Dendritic cell treated with granulocyte-macrophage colony-stimulating factor and Interleukin-4, amounts not matched to agents 40 ng/mL and 50 ng/mL, for 4 days (primary cell): ENCODE measurements around the gene PDLIM5.
"Not testable (repeated sequence)": the region's sequence is repeated elsewhere in the genome, so short reads cannot be mapped to it uniquely, and the experiment has no call there.

ENCODE experiments used
- H3K27ac Mint-ChIP-seq: one replicate; pipeline ENCODE4 v1.8.0; 2022; ENCODE audit warnings: mild to moderate bottlenecking, mixed read lengths
- H3K27me3 Mint-ChIP-seq: one replicate; pipeline ENCODE4 v1.8.0; 2022; ENCODE audit warnings: mild to moderate bottlenecking, mixed read lengths
- H3K36me3 Mint-ChIP-seq: one replicate; pipeline ENCODE4 v1.8.0; 2022; ENCODE audit warnings: low read depth, mixed read lengths
- H3K4me1 Mint-ChIP-seq: one replicate; pipeline ENCODE4 v1.8.0; 2022; ENCODE audit warnings: low read depth, mixed read lengths
- H3K4me3 Mint-ChIP-seq: one replicate; pipeline ENCODE4 v1.8.0; 2022; ENCODE audit warnings: mild to moderate bottlenecking, moderate library complexity, mixed read lengths
- H3K9me3 Mint-ChIP-seq: one replicate; pipeline ENCODE4 v1.8.0; 2022; ENCODE audit warnings: mixed read lengths
- intact Hi-C: fragments of 100-400 bp; cut with micrococcal nuclease; formaldehyde crosslinking; loops from one replicate; pipeline ENCODE4 v1.15.0; 2022

The PDLIM5 gene

GRCh38 chr4:94478805-94479204 lies 27.1 kb downstream of the PDLIM5 start:
- H3K27ac Mint-ChIP-seq, H3K36me3 Mint-ChIP-seq, H3K4me3 Mint-ChIP-seq, intact Hi-C loops, H3K27me3 Mint-ChIP-seq, H3K9me3 Mint-ChIP-seq: not testable (repeated sequence)
- peaks cover 19% of the 10 kb centered on the region for H3K4me1 Mint-ChIP-seq

GRCh38 chr4:94479358-94480141 lies 27.8 kb downstream of the PDLIM5 start:
- Mint-ChIP-seq H3K27ac (no peak overlapping the region), H3K27me3 (no peaks in the 10 kb centered on the region), H3K36me3 (peaks cover 6% of the 10 kb centered on the region), H3K4me3 (no peak overlapping the region), H3K4me1 (peaks cover 22% of the 10 kb centered on the region), H3K9me3 (no peaks in the 10 kb centered on the region)
- intact Hi-C loops, result no loop called here

GRCh38 chr4:94480362-94480951 lies 28.7 kb downstream of the PDLIM5 start:
- H3K4me3 Mint-ChIP-seq, result no peak overlapping the region
- H3K36me3 Mint-ChIP-seq, result peaks cover 6% of the 10 kb centered on the region
- intact Hi-C loops, result no loop called here
- no peaks in the 10 kb centered on the region for H3K27me3 Mint-ChIP-seq
- no peak overlapping the region for H3K27ac Mint-ChIP-seq
- H3K9me3 Mint-ChIP-seq, result no peaks in the 10 kb centered on the region
- H3K4me1 Mint-ChIP-seq, result peaks cover 30% of the 10 kb centered on the region

GRCh38 chr4:94483895-94484294 lies 32.2 kb downstream of the PDLIM5 start:
- H3K36me3 Mint-ChIP-seq, result peaks cover 5% of the 10 kb centered on the region
- intact Hi-C loops, result no loop called here
- H3K9me3 Mint-ChIP-seq, result no peaks in the 10 kb centered on the region
- H3K4me3 Mint-ChIP-seq, result no peak overlapping the region
- H3K4me1 Mint-ChIP-seq, result peaks cover 16% of the 10 kb centered on the region
- H3K27ac Mint-ChIP-seq, result no peak overlapping the region
- H3K27me3 Mint-ChIP-seq, result no peaks in the 10 kb centered on the region

- peaks cover 16% of the 10 kb centered on the region for H3K4me1 Mint-ChIP-seq
- no peak overlapping the region for H3K27ac Mint-ChIP-seq
- no peak overlapping the region for H3K4me3 Mint-ChIP-seq
- H3K27me3 Mint-ChIP-seq, result no peaks in the 10 kb centered on the region
- H3K36me3 Mint-ChIP-seq, result no peaks in the 10 kb centered on the region
- intact Hi-C loops, result no loop called here
- no peaks in the 10 kb centered on the region for H3K9me3 Mint-ChIP-seq
Observed at GRCh38 chr4:94484818-94485217, 33.1 kb downstream of the PDLIM5 start.

- no peaks in the 10 kb centered on the region for H3K9me3 Mint-ChIP-seq
- no peak overlapping the region for H3K4me3 Mint-ChIP-seq
- peaks cover 11% of the 10 kb centered on the region for H3K4me1 Mint-ChIP-seq
- no peak overlapping the region for H3K27ac Mint-ChIP-seq
- intact Hi-C loops, result no loop called here
- H3K36me3 Mint-ChIP-seq, result no peaks in the 10 kb centered on the region
- H3K27me3 Mint-ChIP-seq, result no peaks in the 10 kb centered on the region
Observed at GRCh38 chr4:94486372-94486801, 34.6 kb downstream of the PDLIM5 start.

- Mint-ChIP-seq H3K36me3 (peaks cover 7% of the 10 kb centered on the region), H3K9me3 (no peaks in the 10 kb centered on the region), H3K4me1 (peaks cover 11% of the 10 kb centered on the region), H3K27me3 (no peaks in the 10 kb centered on the region), H3K4me3 (no peak overlapping the region), H3K27ac (no peak overlapping the region)
- intact Hi-C loops, result no loop called here
Observed at GRCh38 chr4:94488670-94489069, 36.9 kb downstream of the PDLIM5 start.

- Mint-ChIP-seq H3K4me3 (no peak overlapping the region), H3K9me3 (no peaks in the 10 kb centered on the region), H3K27me3 (no peaks in the 10 kb centered on the region), H3K27ac (no peak overlapping the region), H3K4me1 (peaks cover 11% of the 10 kb centered on the region), H3K36me3 (peaks cover 11% of the 10 kb centered on the region)
- intact Hi-C loops, result no loop called here
Observed at GRCh38 chr4:94489098-94489497, 37.4 kb downstream of the PDLIM5 start.

GRCh38 chr4:94490437-94490836 lies 38.7 kb downstream of the PDLIM5 start:
- intact Hi-C loops, result loop anchor here (5.0 kb wide), 1 partner anchor 33 kb away; no protein-coding TSS in a partner anchor
- no peaks in the 10 kb centered on the region for H3K4me1 Mint-ChIP-seq
- H3K27ac Mint-ChIP-seq, result no peak overlapping the region
- H3K9me3 Mint-ChIP-seq, result no peaks in the 10 kb centered on the region
- H3K27me3 Mint-ChIP-seq, result no peaks in the 10 kb centered on the region
- no peak overlapping the region for H3K4me3 Mint-ChIP-seq
- H3K36me3 Mint-ChIP-seq, result peaks cover 19% of the 10 kb centered on the region

GRCh38 chr4:94491322-94491721 lies 39.6 kb downstream of the PDLIM5 start:
- intact Hi-C loops, result loop anchor here (5.0 kb wide), 1 partner anchor 34 kb away; no protein-coding TSS in a partner anchor
- H3K36me3 Mint-ChIP-seq, result peaks cover 19% of the 10 kb centered on the region
- H3K9me3 Mint-ChIP-seq, result no peaks in the 10 kb centered on the region
- H3K27me3 Mint-ChIP-seq, result no peaks in the 10 kb centered on the region
- H3K4me3 Mint-ChIP-seq, result no peak overlapping the region
- no peak overlapping the region for H3K27ac Mint-ChIP-seq
- no peaks in the 10 kb centered on the region for H3K4me1 Mint-ChIP-seq

- no peak overlapping the region for H3K4me3 Mint-ChIP-seq
- intact Hi-C loops, result no loop called here
- H3K9me3 Mint-ChIP-seq, result no peaks in the 10 kb centered on the region
- H3K4me1 Mint-ChIP-seq, result no peaks in the 10 kb centered on the region
- peaks cover 19% of the 10 kb centered on the region for H3K36me3 Mint-ChIP-seq
- no peaks in the 10 kb centered on the region for H3K27me3 Mint-ChIP-seq
- no peak overlapping the region for H3K27ac Mint-ChIP-seq
Observed at GRCh38 chr4:94495408-94495807, 43.7 kb downstream of the PDLIM5 start.

GRCh38 chr4:94497690-94498089 lies 45.9 kb downstream of the PDLIM5 start:
- intact Hi-C loops, result no loop called here
- peaks cover 13% of the 10 kb centered on the region for H3K36me3 Mint-ChIP-seq
- no peaks in the 10 kb centered on the region for H3K9me3 Mint-ChIP-seq
- no peak overlapping the region for H3K27ac Mint-ChIP-seq
- H3K4me3 Mint-ChIP-seq, result no peak overlapping the region
- no peaks in the 10 kb centered on the region for H3K27me3 Mint-ChIP-seq
- peaks cover 6% of the 10 kb centered on the region for H3K4me1 Mint-ChIP-seq

GRCh38 chr4:94498502-94498901 lies 46.8 kb downstream of the PDLIM5 start:
- Mint-ChIP-seq H3K27ac (no peak overlapping the region), H3K27me3 (no peaks in the 10 kb centered on the region), H3K4me3 (no peak overlapping the region), H3K9me3 (no peaks in the 10 kb centered on the region), H3K36me3 (peaks cover 13% of the 10 kb centered on the region), H3K4me1 (peaks cover 6% of the 10 kb centered on the region)
- intact Hi-C loops, result no loop called here

- H3K4me1 Mint-ChIP-seq, result peaks cover 6% of the 10 kb centered on the region
- H3K9me3 Mint-ChIP-seq, result no peaks in the 10 kb centered on the region
- no peaks in the 10 kb centered on the region for H3K36me3 Mint-ChIP-seq
- H3K4me3 Mint-ChIP-seq, result no peak overlapping the region
- H3K27ac Mint-ChIP-seq, result no peak overlapping the region
- H3K27me3 Mint-ChIP-seq, result no peaks in the 10 kb centered on the region
- intact Hi-C loops, result no loop called here
Observed at GRCh38 chr4:94500685-94501084, 48.9 kb downstream of the PDLIM5 start.
